DLD1 (cell line): ENCODE measurements around the gene ZMAT2.
"Not testable (repeated sequence)": the region's sequence is repeated elsewhere in the genome, so short reads cannot be mapped to it uniquely, and the experiment has no call there.

Experiments used
- in situ Hi-C: cut with HindIII; loops from 2 replicates; pipeline ENCODE4 v1.10.0; 2017; ENCODE audit warnings: low sequenced_read_pairs

ZMAT2 gene

GRCh38 chr5:140707812-140708211 is 7.6 kb downstream of the ZMAT2 start:
- in situ Hi-C loops, result no loop called here

DNA sequence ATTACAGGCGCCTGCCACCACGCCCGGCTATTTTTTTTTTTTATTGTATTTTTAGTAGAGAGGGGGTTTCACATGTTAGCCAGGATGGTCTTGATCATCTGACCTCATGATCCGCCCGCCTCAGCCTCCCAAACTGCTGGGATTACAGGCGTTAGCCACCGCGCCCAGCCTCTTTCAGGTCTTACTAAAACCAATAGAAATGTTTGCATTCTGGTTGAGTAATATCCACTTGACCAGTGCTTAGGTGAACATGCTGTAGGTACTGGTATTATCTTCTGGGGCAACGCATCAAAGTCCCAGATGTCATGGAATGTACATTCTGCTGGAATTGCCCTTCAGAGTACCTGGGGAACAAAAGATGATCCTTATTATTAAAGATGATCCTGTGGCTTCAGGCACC is 8.5 kb downstream of the ZMAT2 start:
- in situ Hi-C loops, result not testable (repeated sequence)

GRCh38 chr5:140710899-140711552 is 10.8 kb downstream of the ZMAT2 start:
- in situ Hi-C loops, result no loop called here

DNA sequence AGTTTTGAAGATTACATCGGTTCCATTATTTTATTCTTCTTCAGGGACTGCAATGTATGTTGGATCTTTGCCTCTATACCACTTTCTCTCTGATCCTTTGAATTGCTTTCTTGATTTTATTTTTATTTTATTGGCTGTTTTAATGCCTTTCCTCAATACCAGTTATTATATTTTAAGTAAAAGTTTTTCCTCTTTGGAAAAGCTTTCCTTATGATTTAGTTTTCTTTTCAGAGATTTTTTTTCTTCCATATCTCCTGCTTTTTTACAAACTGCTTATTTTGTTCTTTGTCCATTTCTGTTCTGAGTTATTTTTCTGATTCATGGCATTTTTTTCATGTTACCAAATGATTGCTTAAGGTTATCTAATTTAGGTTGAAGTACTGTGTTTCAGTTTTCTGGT is 11.5 kb downstream of the ZMAT2 start:
- in situ Hi-C loops, result no loop called here

GRCh38 chr5:140713562-140714094 is 13.4 kb downstream of the ZMAT2 start:
- in situ Hi-C loops, result no loop called here

GRCh38 chr5:140716238-140716637 is 16.0 kb downstream of the ZMAT2 start:
- in situ Hi-C loops, result not testable (repeated sequence)

DNA sequence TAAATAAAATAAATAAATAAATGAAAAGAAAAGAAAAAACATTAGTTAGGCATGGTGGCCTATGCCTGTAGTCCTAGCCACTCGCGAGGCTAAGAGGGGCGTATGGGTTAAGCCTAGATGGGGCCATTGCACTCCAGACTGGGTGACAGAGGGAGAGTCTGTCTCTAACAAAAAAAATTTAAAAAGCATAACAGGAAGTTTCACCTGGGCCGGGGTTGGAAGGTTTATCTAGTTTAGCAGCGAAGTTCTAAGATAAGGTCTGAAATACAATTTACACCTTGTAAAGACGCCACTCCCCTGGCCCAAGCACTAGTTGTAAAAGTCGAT is 18.0 kb downstream of the ZMAT2 start:
- in situ Hi-C loops, result no loop called here

DNA sequence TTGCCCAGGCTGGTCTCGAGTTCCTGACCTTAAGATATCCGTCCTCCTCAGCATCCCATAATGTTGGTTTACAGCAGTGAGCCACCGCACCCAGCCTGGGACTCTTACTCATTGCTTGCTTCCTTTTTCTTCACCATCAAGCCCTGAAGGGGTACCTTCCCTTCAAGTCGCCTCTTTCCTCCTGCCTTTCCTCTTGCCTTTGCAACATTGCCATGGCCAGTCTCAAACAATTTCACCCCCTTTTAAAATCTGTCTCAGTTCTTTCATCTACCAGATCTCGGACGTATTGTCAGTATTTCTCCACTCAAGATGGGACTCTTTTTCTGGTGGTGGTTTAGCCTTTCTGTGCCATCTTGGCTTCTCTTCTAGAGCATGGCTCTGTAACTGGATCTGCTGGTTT is 20.5 kb downstream of the ZMAT2 start:
- in situ Hi-C loops, result not testable (repeated sequence)

DNA sequence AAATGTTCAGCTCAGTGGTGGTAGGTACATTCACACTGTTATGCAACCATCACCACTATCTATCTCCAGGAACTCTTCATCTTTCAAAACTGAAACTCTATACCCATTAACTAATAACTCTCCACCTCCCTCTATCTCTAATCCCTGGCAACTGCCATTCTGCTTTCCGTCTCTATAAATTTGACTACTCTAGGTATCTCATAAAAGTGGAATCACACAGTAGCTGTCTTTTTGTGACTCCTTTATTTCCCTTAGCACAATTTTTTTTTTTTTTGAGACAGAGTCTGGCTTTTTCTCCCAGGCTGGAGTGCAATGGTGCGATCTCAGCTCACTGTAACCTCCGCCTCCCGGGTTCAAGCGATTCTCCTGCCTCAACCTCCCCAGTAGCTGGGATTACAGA is 21.1 kb downstream of the ZMAT2 start:
- in situ Hi-C loops, result not testable (repeated sequence)

GRCh38 chr5:140725799-140726471 is 25.7 kb downstream of the ZMAT2 start:
- in situ Hi-C loops, result no loop called here

GRCh38 chr5:140733098-140733497 is 32.9 kb downstream of the ZMAT2 start:
- in situ Hi-C loops, result no loop called here

- in situ Hi-C loops, result no loop called here
Measured at GRCh38 chr5:140734354-140734753, 34.1 kb downstream of the ZMAT2 start.

- in situ Hi-C loops, result no loop called here
Measured at GRCh38 chr5:140737486-140737885, 37.2 kb downstream of the ZMAT2 start.

DNA sequence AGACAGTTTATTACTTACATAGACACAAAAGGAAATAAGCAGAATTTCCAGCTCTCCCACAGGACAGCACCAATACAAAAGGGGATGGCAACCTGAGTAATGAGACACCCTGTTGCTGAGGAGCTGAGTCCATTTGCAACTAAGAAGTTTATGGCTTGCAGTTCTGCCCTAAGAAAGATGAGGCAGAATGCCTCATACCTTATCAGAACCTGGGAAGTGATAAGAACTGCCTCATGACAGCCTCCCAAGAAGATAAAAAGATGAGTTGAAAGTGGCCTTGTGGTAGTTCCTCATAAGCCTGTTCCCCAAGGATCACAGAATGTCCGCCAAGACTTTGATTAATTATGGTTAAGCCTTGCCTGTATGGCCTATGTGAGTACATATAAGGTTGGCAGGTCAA is 41.7 kb downstream of the ZMAT2 start:
- in situ Hi-C loops, result no loop called here

DNA sequence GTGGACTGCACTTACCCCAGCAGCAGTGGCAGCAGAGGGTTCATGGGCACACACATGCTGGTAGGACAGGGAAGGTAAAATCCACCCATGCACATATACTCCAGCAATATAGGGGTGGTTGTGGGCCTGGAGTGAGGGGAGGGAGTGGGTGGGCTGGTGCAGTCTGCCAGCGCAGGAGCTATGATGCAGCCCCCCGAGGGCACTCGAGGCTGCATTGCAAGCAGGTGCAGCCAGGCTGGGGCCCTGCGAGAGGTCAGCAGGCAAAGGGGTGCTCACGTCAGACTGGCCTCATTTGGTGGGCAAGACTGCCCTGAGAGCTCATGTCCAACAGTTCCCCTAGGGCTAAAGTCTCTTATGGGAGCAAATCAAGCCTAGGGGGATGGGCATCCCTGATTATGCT is 53.3 kb downstream of the ZMAT2 start:
- in situ Hi-C loops, result no loop called here
